GM12878 (cell line): ENCODE results near the gene MOBP. TPM values are rescaled to one million over a fixed set of nuclear protein-coding genes. Genes with fewer than 3 reads are reported as not detected.

Experiments
- ATAC-seq: fragments of 200-7000 bp; cut with Tn5 transposase; 3 replicates; pipeline ENCODE4 v1.9.1; 2020; ENCODE audit warnings: mild to moderate bottlenecking, moderate library complexity
- BruUV-seq: library from RNA; stranded (reverse); fragments of 400-500 nt; replicated peaks from 2 replicates; lab custom pipeline; 2021; lab: Mats Ljungman, UMichigan
- CTCF ChIA-PET: fragments of 300-600 bp; sonication (Branson Sonifier 250); formaldehyde crosslinking; extraction: SDS; loops from one replicate; lab custom pipeline; 2021; ENCODE audit warnings: inconsistent platforms; lab: Yijun Ruan, JAX
- POLR2A ChIA-PET: fragments of 350-600 bp; formaldehyde crosslinking; extraction: SDS; loops from one replicate; lab custom pipeline; 2021; ENCODE audit warnings: inconsistent platforms; lab: Charles Lee
- RAD21 ChIA-PET: fragments of 300-600 bp; sonication (Branson Sonifier 250); formaldehyde crosslinking; loops from one replicate; lab custom pipeline; 2023; ENCODE audit warnings: antibody characterized with exemption; ENCODE audit not compliant: unreplicated experiment; lab: Charles Lee
- SMC1A ChIA-PET: fragments of 300-600 bp; sonication (Branson Sonifier 250); formaldehyde crosslinking; loops from one replicate; lab custom pipeline; 2023; ENCODE audit not compliant: unreplicated experiment, uncharacterized antibody; lab: Charles Lee
- DNase-seq: peaks from one replicate; pipeline ENCODE4 v3.0.0-alpha.2; 2011; ENCODE audit warnings: low read depth, low spot score
- FAIRE-seq: peaks from 3 replicates; lab custom pipeline; 2011; peaks lifted over from hg19 to GRCh38; lab: Jason Lieb, UNC
- H2AFZ ChIP-seq: 2 replicates; pipeline ENCODE4 v1.6.0; 2011; ENCODE audit warnings: low read depth, low read length, control low read depth; ENCODE audit not compliant: control insufficient read depth
- H3K27ac ChIP-seq: 2 replicates; pipeline ENCODE4 v1.5.1; 2011; ENCODE audit warnings: control low read depth; ENCODE audit not compliant: control insufficient read depth, insufficient read depth
- H3K27me3 ChIP-seq, 2 experiments: replicated peaks in 1 of 2; 2 replicates each; pipeline versions ENCODE4 v1.6.0 to v1.6.1; 2011; ENCODE audit warnings: low read length in 1 of 2; ENCODE audit not compliant: control insufficient read depth in 2 of 2, insufficient read depth in 2 of 2
- H3K36me3 ChIP-seq, 2 experiments: 2 replicates each; pipeline ENCODE4 v1.5.1; 2011; ENCODE audit warnings: low read length in 1 of 2; ENCODE audit not compliant: control insufficient read depth in 2 of 2, insufficient read depth in 2 of 2
- H3K4me1 ChIP-seq: 2 replicates; pipeline ENCODE4 v1.6.1; 2011; ENCODE audit warnings: mild to moderate bottlenecking, low read length, moderate library complexity, mixed read lengths; ENCODE audit not compliant: control insufficient read depth, insufficient read depth
- H3K4me2 ChIP-seq: 2 replicates; pipeline ENCODE4 v1.6.0; 2011; ENCODE audit warnings: control low read depth; ENCODE audit not compliant: control insufficient read depth, insufficient read depth
- H3K4me3 ChIP-seq: fragments of 200-600 bp; sonication (generic); 2 replicates; pipeline ENCODE4 v1.5.1; 2016
- H3K79me2 ChIP-seq: 2 replicates; pipeline ENCODE4 v1.6.0; 2011; ENCODE audit warnings: low read length; ENCODE audit not compliant: control insufficient read depth, insufficient read depth
- H3K9ac ChIP-seq: 2 replicates; pipeline ENCODE4 v1.8.0; 2011; ENCODE audit warnings: low read length, control low read depth, mixed read lengths; ENCODE audit not compliant: control insufficient read depth, insufficient read depth
- H3K9me3 ChIP-seq: replicated peaks from 3 replicates; pipeline ENCODE4 v1.5.1; 2011; ENCODE audit warnings: mild to moderate bottlenecking, low read length; ENCODE audit not compliant: control insufficient read depth, insufficient read depth
- H4K20me1 ChIP-seq: 2 replicates; pipeline ENCODE4 v1.6.0; 2011; ENCODE audit not compliant: control insufficient read depth, insufficient read depth
- ASH2L ChIP-seq: fragments of 300-600, 200-600 bp; sonication (generic); IDR thresholded peaks from 2 replicates; pipeline ENCODE4 v1.6.1; 2017; ENCODE audit warnings: low read depth, mild to moderate bottlenecking, borderline replicate concordance
- BMI1 ChIP-seq: fragments of 450-650 bp; IDR thresholded peaks from 2 replicates; pipeline ENCODE4 v1.6.1; 2016; ENCODE audit warnings: mild to moderate bottlenecking, moderate library complexity, borderline replicate concordance
- BRCA1 ChIP-seq: IDR thresholded peaks from 2 replicates; pipeline ENCODE4 v1.6.1; 2011; ENCODE audit warnings: low read depth, low read length, improper control_type of control experiment
- CEBPB ChIP-seq, 2 experiments: fragments of 150-350 bp in 1 of 2; IDR thresholded peaks; 2 replicates each; pipeline ENCODE4 v1.6.1; 2012 to 2014; ENCODE audit warnings: low read depth in 2 of 2, low read length in 2 of 2, borderline replicate concordance in 1 of 2, inconsistent platforms in 1 of 2
- CHD2 ChIP-seq: IDR thresholded peaks from 2 replicates; pipeline ENCODE4 v1.6.1; 2011; ENCODE audit warnings: low read depth, low read length, improper control_type of control experiment, borderline replicate concordance
- GABPA ChIP-seq: IDR thresholded peaks from 2 replicates; pipeline ENCODE4 v1.6.1; 2014; ENCODE audit warnings: antibody characterized with exemption, low read depth, mild to moderate bottlenecking, inconsistent platforms
- IKZF2 ChIP-seq, 2 experiments: fragments of 450-650 bp; IDR thresholded peaks; 2 replicates each; pipeline ENCODE4 v1.6.1; 2017; ENCODE audit warnings: mild to moderate bottlenecking in 2 of 2, moderate library complexity in 2 of 2
- IRF4 ChIP-seq: IDR thresholded peaks from 2 replicates; pipeline ENCODE4 v1.6.1; 2011; ENCODE audit warnings: low read depth, low read length
- NFXL1 ChIP-seq: fragments of 450-650 bp; IDR thresholded peaks from 2 replicates; pipeline ENCODE4 v1.6.1; 2017; ENCODE audit warnings: antibody characterized with exemption, mild to moderate bottlenecking, borderline replicate concordance
- NR2C2 ChIP-seq: IDR thresholded peaks from 2 replicates; pipeline ENCODE4 v1.6.1; 2011; ENCODE audit warnings: borderline replicate concordance, low read depth; ENCODE audit not compliant: control insufficient read depth, insufficient read length
- PRDM15 ChIP-seq: fragments of 450-650 bp; formaldehyde crosslinking; IDR thresholded peaks from 2 replicates; pipeline ENCODE4 v1.4.0; 2020; ENCODE audit warnings: mild to moderate bottlenecking, moderate library complexity
- RB1 ChIP-seq: fragments of 450-650 bp; formaldehyde crosslinking; IDR thresholded peaks from 2 replicates; pipeline ENCODE4 v1.6.1; 2017; ENCODE audit warnings: mild to moderate bottlenecking, borderline replicate concordance
- SIX5 ChIP-seq: IDR thresholded peaks from 2 replicates; pipeline ENCODE4 v1.6.1; 2011; ENCODE audit warnings: mild to moderate bottlenecking, low read depth, low read length, moderate library complexity; ENCODE audit not compliant: severe bottlenecking
- USF1 ChIP-seq: IDR thresholded peaks from 2 replicates; pipeline ENCODE4 v1.6.1; 2011; ENCODE audit warnings: borderline replicate concordance, low read depth, mild to moderate bottlenecking, moderate library complexity, mixed read lengths, low read length; ENCODE audit not compliant: insufficient read depth; ENCODE audit errors: extremely low read length
- ZBED1 ChIP-seq: IDR thresholded peaks from 2 replicates; pipeline ENCODE4 v1.6.1; 2016; ENCODE audit warnings: borderline replicate concordance
- ZNF592 ChIP-seq: fragments of 450-650 bp; IDR thresholded peaks from 2 replicates; pipeline ENCODE4 v1.6.1; 2017; ENCODE audit warnings: mild to moderate bottlenecking, moderate library complexity
- WGBS: methylation state at CpG from one replicate; pipeline ENCODE4 v1.1.6; 2016; ENCODE audit warnings: low lambda C conversion rate; ENCODE audit not compliant: insufficient replicate concordance, insufficient coverage; ENCODE audit errors: missing lambda C conversion rate; 5-methylcytosine and 5-hydroxymethylcytosine counted together
- in situ Hi-C: fragments of 300-500 bp; cut with MboI; formaldehyde crosslinking; loops from 9 replicates; pipeline ENCODE4 v1.14.3; 2018; ENCODE audit warnings: mixed read lengths
- intact Hi-C: fragments of 100-400 bp; cut with micrococcal nuclease; formaldehyde crosslinking; loops from one replicate; pipeline ENCODE4 v1.14.2; 2022; ENCODE audit not compliant: unreplicated experiment
- polyA plus RNA-seq, 11 experiments: library from polyadenylated mRNA; depleted of rRNA in 4 of 11; unstranded in 6 of 11; stranded (reverse) in 5 of 11; fragments of >200 nt; fragmentation: Nextera tagmentation in 4 of 11; fragmentation: Illumina TruSeq in 1 of 11; extraction: Ambion mirVana in 4 of 11; extraction: Trizol in 1 of 11; gene quantifications; 1 replicate in 1 of 11; 2 replicates in 10 of 11; pipeline versions ENCODE4 v1.2.1 to v1.2.3, GENCODE V29; 2011 to 2016; ENCODE audit warnings: inconsistent platforms in 2 of 11, missing spikeins in 2 of 11, low read depth in 1 of 11
- total RNA-seq, 4 experiments: library from RNA; depleted of rRNA in 3 of 4; stranded (reverse); fragments of >200 nt in 3 of 4; fragmentation: Illumina TruSeq in 1 of 4; extraction: Trizol in 1 of 4; gene quantifications; 2 replicates each; pipeline versions ENCODE4 v1.2.1 to v1.2.3, GENCODE V29; 2013 to 2021

The MOBP gene
- total and polyA plus RNA-seq, 10 of the 15 experiments (the other 5 are each of a cell fraction or from before 2014, with no cell fraction given) = 0.04 to 0.09 (median 0.08) TPM; not detected in 5

- ChIA-PET CTCF (interaction anchor here (0.7 to 5.5 kb wide), 7 partner anchors 8 to 308 kb away, joined by 3 to 60 read pairs (median 9); no protein-coding TSS in a partner anchor), POLR2A (no interaction called here), RAD21 (interaction anchor here (1.1 kb wide), 1 partner anchor 51 kb away, joined by 3 read pairs; no protein-coding TSS in a partner anchor), SMC1A (interaction anchor here (3.8 kb wide), 1 partner anchor 51 kb away, joined by 20 read pairs; no protein-coding TSS in a partner anchor)
- intact Hi-C loops = loop anchor here (1.0 to 2.0 kb wide), 2 partner anchors 49 to 81 kb away; no protein-coding TSS in a partner anchor
- ATAC-seq (peak; percentile 54), FAIRE-seq (no peak), DNase-seq (no peak)
- Histone ChIP-seq H3K4me1 (no peaks in the 10 kb centered on the region), H3K36me3 (no peaks in the 10 kb centered on the region), H3K27ac (no peak overlapping the region), H3K4me3 (no peak overlapping the region), H3K79me2 (no peaks in the 10 kb centered on the region), H4K20me1 (no peaks in the 10 kb centered on the region), H3K27me3 (peaks cover 0 to 11% of the 10 kb centered on the region in 2 experiments), H3K4me2 (no peak overlapping the region), H3K9ac (no peak overlapping the region), H3K9me3 (no peaks in the 10 kb centered on the region), H2AFZ (no peak overlapping the region)
- in situ Hi-C loops = no loop called here
- WGBS = 35% methylated on average over 5 of the region's 5 CpGs
- TF ChIP-seq ZNF592 (no peak), CHD2 (no peak), BMI1 (no peak), RB1 (no peak), PRDM15 (CRISPR knock-in tag) (no peak), NR2C2 (no peak), BRCA1 (no peak), IRF4 (no peak), ASH2L (no peak), IKZF2 (IDR thresholded peaks at IDR 0.05) (no peak), SIX5 (no peak), ZBED1 (no peak), USF1 (no peak), GABPA (no peak), NFXL1 (no peak), CEBPB (IDR thresholded peaks at IDR 0.05; ENCODE audit: borderline replicate concordance in 1 of 2, low read depth in 2 of 2, low read length in 2 of 2) (no peak)
- BruUV-seq = no TSS peak
Observed at GRCh38 chr3:39497753-39498152, 30.3 kb downstream of the MOBP start.
